ENCODE measurements around the gene SERTAD4.

DNA sequence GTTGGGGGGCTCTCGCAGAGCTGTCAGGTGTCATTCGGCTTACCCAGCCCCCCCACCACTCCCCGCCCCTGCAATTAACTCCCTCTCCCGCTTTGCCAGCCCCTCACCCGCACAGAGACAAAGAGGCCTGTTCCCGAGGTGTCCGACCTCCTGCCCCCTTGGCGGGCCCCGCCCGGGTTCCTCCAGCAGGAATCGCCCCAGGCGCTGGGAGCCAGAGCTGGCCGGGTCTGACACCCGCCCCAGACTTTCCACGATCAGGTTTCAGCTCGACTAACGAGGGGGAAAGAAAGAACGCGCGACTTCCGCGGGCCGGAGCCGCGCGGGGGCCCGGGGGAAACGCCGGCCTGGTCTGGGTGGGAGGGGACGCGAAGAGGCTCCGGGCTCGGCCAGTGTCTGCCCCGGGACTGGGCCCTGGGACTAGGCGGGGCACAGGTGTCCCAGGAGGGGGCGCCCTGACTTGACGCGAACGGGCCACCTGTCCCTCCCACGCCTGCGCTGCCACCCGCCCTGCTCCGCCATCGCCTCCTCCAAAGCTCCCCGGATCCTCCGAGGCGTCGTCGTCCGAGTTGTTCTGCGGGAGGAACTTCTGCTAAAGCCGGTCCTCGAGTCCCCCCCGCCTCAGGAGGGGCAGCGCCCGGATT, 59.8 kb downstream of the SERTAD4 start:
- peak; percentile 45 for TF ChIP-seq CTCF (IDR thresholded peaks at IDR 0.05; ENCODE audit: poor library complexity)
- TF ChIP-seq EZH2 (IDR thresholded peaks at IDR 0.05; ENCODE audit: borderline replicate concordance) = no peak
- no peak for TF ChIP-seq EZH2phosphoT487 (IDR thresholded peaks at IDR 0.05; ENCODE audit: low read depth, severe bottlenecking, unreplicated experiment)

Data from hepatocyte (in vitro differentiated cells).